Lung (tissue), 12 donors: ENCODE results near the gene DLL1. TPM values are rescaled to one million over a fixed set of nuclear protein-coding genes. Genes with fewer than 3 reads are reported as not detected.

ENCODE experiments used
- ATAC-seq: fragments of 200-7000 bp; cut with Tn5 transposase; one replicate; pipeline ENCODE4 v1.9.1; 2020; ENCODE audit warnings: moderate number of reproducible peaks; ENCODE audit not compliant: insufficient read depth, low FRiP score
- DNase-seq, 3 donors: peaks; one replicate each; pipeline ENCODE4 v3.0.0-alpha.2; 2013 to 2017
- H3K27ac ChIP-seq, 2 donors: one replicate each; pipeline ENCODE4 v1.5.1; 2013; ENCODE audit warnings: mild to moderate bottlenecking in 2 of 2, moderate library complexity in 2 of 2, control low read depth in 1 of 2, inconsistent platforms in 1 of 2, low read depth in 1 of 2, low read length in 1 of 2
- H3K27me3 ChIP-seq, 3 donors: one replicate each; pipeline ENCODE4 v1.5.1; 2013; ENCODE audit warnings: low read length in 2 of 3; ENCODE audit not compliant: control insufficient read depth in 3 of 3, insufficient read depth in 3 of 3
- H3K36me3 ChIP-seq, 4 donors: one replicate each; pipeline ENCODE4 v1.5.1; 2013; ENCODE audit warnings: low read length in 4 of 4, mild to moderate bottlenecking in 1 of 4, moderate library complexity in 1 of 4; ENCODE audit not compliant: control insufficient read depth in 4 of 4, insufficient read depth in 4 of 4
- H3K4me1 ChIP-seq, 5 donors: one replicate each; pipeline ENCODE4 v1.5.1; 2013; ENCODE audit warnings: low read length in 5 of 5, mild to moderate bottlenecking in 2 of 5, moderate library complexity in 1 of 5; ENCODE audit not compliant: control insufficient read depth in 5 of 5, insufficient read depth in 5 of 5
- H3K4me3 ChIP-seq: one replicate; pipeline ENCODE4 v1.5.1; 2013; ENCODE audit warnings: mild to moderate bottlenecking, control low read depth, moderate library complexity
- H3K9ac ChIP-seq, 2 donors: one replicate each; pipeline ENCODE4 v1.5.1; 2013; ENCODE audit warnings: low read length in 2 of 2, control low read depth in 1 of 2; ENCODE audit not compliant: insufficient read depth in 1 of 2
- H3K9me3 ChIP-seq, 4 donors: one replicate each; pipeline ENCODE4 v1.5.1; 2013; ENCODE audit warnings: low read length in 3 of 4, mild to moderate bottlenecking in 1 of 4, moderate library complexity in 1 of 4; ENCODE audit not compliant: control insufficient read depth in 4 of 4, insufficient read depth in 3 of 4
- CTCF ChIP-seq: IDR thresholded peaks from 2 replicates; pipeline ENCODE4 v1.5.1; 2012; ENCODE audit warnings: mild to moderate bottlenecking; ENCODE audit errors: control extremely low read depth, extremely low read depth
- WGBS, 2 donors: extraction: QIAGEN DNeasy Blood & Tissue Kit; methylation state at CpG; one replicate each; pipeline ENCODE4 v1.1.7; 2013; 5-methylcytosine and 5-hydroxymethylcytosine counted together
- polyA plus RNA-seq, 2 donors: library from polyadenylated mRNA; stranded (reverse); fragments of 200-250 nt; gene quantifications; one replicate each; pipeline ENCODE4 v1.2.1, GENCODE V29; 2013
- total RNA-seq, 2 donors: library from RNA; depleted of rRNA in 1 of 2; stranded (reverse); fragments of >200 nt in 1 of 2; gene quantifications; one replicate each; pipeline ENCODE4 v1.2.1, GENCODE V29; 2014 to 2021
- donor health status: control.
- donor health status: control.
- donor health status: Bipolar disorder and iron deficiency.
- donor health status: healthy.
- donor health status: DM: yes; HTN: yes; CAD: no.

Gene DLL1
- total and polyA plus RNA-seq, 4 donors = 6.2 to 16.9 (median 13.2) TPM

GRCh38 chr6:170269846-170270541, 20.9 kb downstream of the DLL1 start:
- Histone ChIP-seq H3K4me1 (peaks cover 0 to 28% (median 7%) of the 10 kb centered on the region in 5 donors), H3K4me3 (no peak overlapping the region), H3K9me3 (no peaks in the 10 kb centered on the region), H3K27ac (peak overlapping the region in 1 of 2 donors; percentile 4), H3K36me3 (no peaks in the 10 kb centered on the region), H3K27me3 (peaks cover 0 to 7% (median 0%) of the 10 kb centered on the region in 3 donors), H3K9ac (no peak overlapping the region)
- 78 to 83% methylated on average over 17 of the region's 17 CpGs for WGBS, 2 donors
- ATAC-seq = no peak
- no peak for TF ChIP-seq CTCF
- DNase-seq = peak in 2 of 3 donors; percentile 36 to 46

- Histone ChIP-seq H3K9me3 (no peaks in the 10 kb centered on the region), H3K27ac (peak overlapping the region in 1 of 2 donors; percentile 4), H3K4me1 (peaks cover 0 to 33% (median 7%) of the 10 kb centered on the region in 5 donors), H3K36me3 (no peaks in the 10 kb centered on the region), H3K9ac (no peak overlapping the region), H3K4me3 (no peak overlapping the region), H3K27me3 (peaks cover 0 to 7% (median 0%) of the 10 kb centered on the region in 3 donors)
- DNase-seq = peak in 2 of 3 donors; percentile 25 to 26
- ATAC-seq = no peak
- TF ChIP-seq CTCF = no peak
- WGBS, 2 donors = 68 to 78% methylated on average over 22 of the region's 22 CpGs
Observed at GRCh38 chr6:170269151-170269845, 21.6 kb downstream of the DLL1 start.

- no peaks in the 10 kb centered on the region for H3K36me3 ChIP-seq
- peaks cover 0 to 36% (median 8%) of the 10 kb centered on the region in 5 donors for H3K4me1 ChIP-seq
- DNase-seq (no peak), ATAC-seq (no peak)
- no peak overlapping the region for H3K4me3 ChIP-seq
- peaks cover 0 to 9% (median 0%) of the 10 kb centered on the region in 3 donors for H3K27me3 ChIP-seq
- H3K9me3 ChIP-seq = no peaks in the 10 kb centered on the region
- TF ChIP-seq CTCF = no peak
- H3K9ac ChIP-seq = no peak overlapping the region
- no peak overlapping the region for H3K27ac ChIP-seq
- WGBS, 2 donors = 90 to 92% methylated on average over 22 of the region's 22 CpGs
Observed at GRCh38 chr6:170268216-170269129, 22.4 kb downstream of the DLL1 start.
